ENCODE data around the gene RIMBP2.

Gene RIMBP2

GRCh38 chr12:130577351-130577750 lies 138.7 kb downstream of the RIMBP2 start:
- H3K4me3 ChIP-seq (ENCODE audit: low read depth, low read length): no peak overlapping the region
- no peak overlapping the region for H3K27ac ChIP-seq (ENCODE audit: extremely low read depth, low read depth, low read length)
- no peaks in the 10 kb centered on the region for H3K4me1 ChIP-seq (ENCODE audit: control insufficient read depth, insufficient read depth, low read length)
- ChIA-PET POLR2A (interaction anchor here (0.5 kb wide), 1 partner anchor 21 kb away, joined by 3 read pairs; no protein-coding TSS in a partner anchor), CTCF (no interaction called here)
- TF ChIP-seq ZNF843 (tag by site-specific recombination; IDR thresholded peaks at IDR 0.05) (no peak), ZFP69B (tag by site-specific recombination; IDR thresholded peaks at IDR 0.05) (no peak), ZNF184 (tag by site-specific recombination; IDR thresholded peaks at IDR 0.05) (no peak), ZNF311 (tag by site-specific recombination; IDR thresholded peaks at IDR 0.05; ENCODE audit: borderline replicate concordance) (no peak), ZNF416 (tag by site-specific recombination; IDR thresholded peaks at IDR 0.05) (no peak)
- H3K36me3 ChIP-seq (ENCODE audit: control insufficient read depth in 2 of 2, insufficient read depth in 1 of 2, low read length in 2 of 2): no peaks in the 10 kb centered on the region
- H3K9me3 ChIP-seq (ENCODE audit: control insufficient read depth, insufficient read depth, low read depth, low read length): no peaks in the 10 kb centered on the region

GRCh38 chr12:130576371-130576816 lies 139.7 kb downstream of the RIMBP2 start:
- H3K4me3 ChIP-seq (ENCODE audit: low read depth, low read length): no peak overlapping the region
- no peaks in the 10 kb centered on the region for H3K36me3 ChIP-seq (ENCODE audit: control insufficient read depth in 2 of 2, insufficient read depth in 1 of 2, low read length in 2 of 2)
- POLR2A ChIA-PET: no interaction called here
- TF ChIP-seq ZNF302 (tag by site-specific recombination; IDR thresholded peaks at IDR 0.05; ENCODE audit: low read depth): no peak
- no peak for TF ChIP-seq TSHZ1 (tag by site-specific recombination; IDR thresholded peaks at IDR 0.05; ENCODE audit: borderline replicate concordance)
- no peak for TF ChIP-seq ZNF658 (tag by site-specific recombination; IDR thresholded peaks at IDR 0.05)
- TF ChIP-seq ZFP41 (tag by site-specific recombination; IDR thresholded peaks at IDR 0.05; ENCODE audit: borderline replicate concordance): no peak
- TF ChIP-seq ZNF670 (tag by site-specific recombination; IDR thresholded peaks at IDR 0.05; ENCODE audit: low read depth): no peak
- TF ChIP-seq ZNF473 (tag by site-specific recombination; IDR thresholded peaks at IDR 0.05): no peak
- no peak for TF ChIP-seq ZIC2 (tag by site-specific recombination; IDR thresholded peaks at IDR 0.05)
- no peak for TF ChIP-seq ZNF26 (tag by site-specific recombination; IDR thresholded peaks at IDR 0.05)
- TF ChIP-seq ZBTB7A (tag by site-specific recombination; IDR thresholded peaks at IDR 0.05; ENCODE audit: low read depth): no peak
- no peak for TF ChIP-seq KLF16 (tag by site-specific recombination; IDR thresholded peaks at IDR 0.05)
- no peak for TF ChIP-seq ZSCAN5A (tag by site-specific recombination; IDR thresholded peaks at IDR 0.05)
- no peak for TF ChIP-seq ZNF140 (tag by site-specific recombination; IDR thresholded peaks at IDR 0.05)
- TF ChIP-seq GLI2 (tag by site-specific recombination; IDR thresholded peaks at IDR 0.05; ENCODE audit: borderline replicate concordance, low read depth): no peak
- TF ChIP-seq PRDM10 (tag by site-specific recombination; IDR thresholded peaks at IDR 0.05): no peak
- no peak for TF ChIP-seq ZNF133 (tag by site-specific recombination; IDR thresholded peaks at IDR 0.05)
- no peak for TF ChIP-seq HOXC10 (CRISPR knock-in tag; IDR thresholded peaks at IDR 0.05)
- TF ChIP-seq ZNF596 (tag by site-specific recombination; IDR thresholded peaks at IDR 0.05): no peak
- no peak overlapping the region for H3K27ac ChIP-seq (ENCODE audit: extremely low read depth, low read depth, low read length)
- CTCF ChIA-PET: no interaction called here
- H3K4me1 ChIP-seq (ENCODE audit: control insufficient read depth, insufficient read depth, low read length): no peaks in the 10 kb centered on the region
- no peaks in the 10 kb centered on the region for H3K9me3 ChIP-seq (ENCODE audit: control insufficient read depth, insufficient read depth, low read depth, low read length)

All from HEK293 (cell line).